ENCODE results near the gene PSAPL1. TPM values are rescaled to one million over a fixed set of nuclear protein-coding genes. Genes with fewer than 3 reads are reported as not detected.

PSAPL1 gene
- total RNA-seq (not detected in 2 replicates), polyA plus RNA-seq (not detected in 2 replicates), polyA minus RNA-seq (ENCODE audit: low replicate concordance) (not detected in 2 replicates)
- polyA plus RNA-seq (2012), result not detected in 2 replicates

GRCh38 chr4:7434766-7435150 is at the start of gene PSAPL1:
Gene PSAPL1, minus strand, starts transcription at chr4:7434930. Its CDS starts 51 bp downstream, at chr4:7434879.
- H3K36me3 ChIP-seq (ENCODE audit: control insufficient read depth, insufficient read depth, low read length), result no peaks in the 10 kb centered on the region
- no peaks in the 10 kb centered on the region for H4K20me1 ChIP-seq (ENCODE audit: control insufficient read depth, extremely low read depth, insufficient read depth, low read length)
- no peak for TF ChIP-seq EZH2 (IDR thresholded peaks at IDR 0.05; ENCODE audit: low read length, missing control alignments)
- no peak for TF ChIP-seq CTCF (conservative IDR thresholded peaks at IDR 0.05 in 1 of 2, IDR thresholded peaks at IDR 0.05 in 1 of 2; ENCODE audit: low read depth in 1 of 2, low read length in 2 of 2)
- no peak within 1 kb of the TSS for H3K9ac ChIP-seq (ENCODE audit: insufficient read depth, low read length)
- H3K4me1 ChIP-seq (ENCODE audit: control insufficient read depth, extremely low read depth, insufficient read depth, low read length), result no peaks in the 10 kb centered on the region
- peak; percentile 3 to 33 for DNase-seq (ENCODE audit: low read depth in 2 of 2)
- H3K27ac ChIP-seq (ENCODE audit: insufficient read depth, low read length), result no peak within 1 kb of the TSS
- H2AFZ ChIP-seq (ENCODE audit: low read length), result no peak within 1 kb of the TSS
- H3K9me3 ChIP-seq (ENCODE audit: control insufficient read depth, insufficient read depth, low read depth, low read length), result no peaks in the 10 kb centered on the region
- no peak within 1 kb of the TSS for H3K4me2 ChIP-seq (ENCODE audit: extremely low read depth, insufficient read depth, low read length)
- H3K79me2 ChIP-seq (ENCODE audit: control insufficient read depth, insufficient read depth, low read length), result no peaks in the 10 kb centered on the region
- no peaks in the 10 kb centered on the region for H3K27me3 ChIP-seq (ENCODE audit: control insufficient read depth, insufficient read depth, low read length)
- H3K4me3 ChIP-seq (replicated peaks in 1 of 4; ENCODE audit: control extremely low read depth in 1 of 4, insufficient read depth in 1 of 4, low read depth in 3 of 4, low read length in 4 of 4), result no peak within 1 kb of the TSS

- no peak for TF ChIP-seq CTCF (conservative IDR thresholded peaks at IDR 0.05 in 1 of 2, IDR thresholded peaks at IDR 0.05 in 1 of 2; ENCODE audit: low read depth in 1 of 2, low read length in 2 of 2)
- TF ChIP-seq EZH2 (IDR thresholded peaks at IDR 0.05; ENCODE audit: low read length, missing control alignments), result no peak
- Histone ChIP-seq H3K27ac (ENCODE audit: insufficient read depth, low read length) (no peak overlapping the region), H3K27me3 (ENCODE audit: control insufficient read depth, insufficient read depth, low read length) (no peaks in the 10 kb centered on the region), H3K36me3 (ENCODE audit: control insufficient read depth, insufficient read depth, low read length) (no peaks in the 10 kb centered on the region), H3K9me3 (ENCODE audit: control insufficient read depth, insufficient read depth, low read depth, low read length) (no peaks in the 10 kb centered on the region), H4K20me1 (ENCODE audit: control insufficient read depth, extremely low read depth, insufficient read depth, low read length) (no peaks in the 10 kb centered on the region), H3K79me2 (ENCODE audit: control insufficient read depth, insufficient read depth, low read length) (no peaks in the 10 kb centered on the region), H3K9ac (ENCODE audit: insufficient read depth, low read length) (no peak overlapping the region), H2AFZ (ENCODE audit: low read length) (no peak overlapping the region), H3K4me2 (ENCODE audit: extremely low read depth, insufficient read depth, low read length) (no peak overlapping the region), H3K4me3 (replicated peaks in 1 of 4; ENCODE audit: control extremely low read depth in 1 of 4, insufficient read depth in 1 of 4, low read depth in 3 of 4, low read length in 4 of 4) (no peak overlapping the region), H3K4me1 (ENCODE audit: control insufficient read depth, extremely low read depth, insufficient read depth, low read length) (no peaks in the 10 kb centered on the region)
- no peak for DNase-seq (ENCODE audit: low read depth in 2 of 2)
These were observed 46.5 kb upstream of the PSAPL1 start for GRCh38 chr4:7481227-7481626.

GRCh38 chr4:7480423-7480822 is 45.7 kb upstream of the PSAPL1 start:
- H2AFZ ChIP-seq (ENCODE audit: low read length), result no peak overlapping the region
- no peaks in the 10 kb centered on the region for H3K79me2 ChIP-seq (ENCODE audit: control insufficient read depth, insufficient read depth, low read length)
- H4K20me1 ChIP-seq (ENCODE audit: control insufficient read depth, extremely low read depth, insufficient read depth, low read length), result no peaks in the 10 kb centered on the region
- no peaks in the 10 kb centered on the region for H3K36me3 ChIP-seq (ENCODE audit: control insufficient read depth, insufficient read depth, low read length)
- no peaks in the 10 kb centered on the region for H3K4me1 ChIP-seq (ENCODE audit: control insufficient read depth, extremely low read depth, insufficient read depth, low read length)
- H3K9me3 ChIP-seq (ENCODE audit: control insufficient read depth, insufficient read depth, low read depth, low read length), result no peaks in the 10 kb centered on the region
- TF ChIP-seq CTCF (conservative IDR thresholded peaks at IDR 0.05 in 1 of 2, IDR thresholded peaks at IDR 0.05 in 1 of 2; ENCODE audit: low read depth in 1 of 2, low read length in 2 of 2) (no peak), EZH2 (IDR thresholded peaks at IDR 0.05; ENCODE audit: low read length, missing control alignments) (no peak)
- no peak overlapping the region for H3K4me2 ChIP-seq (ENCODE audit: extremely low read depth, insufficient read depth, low read length)
- no peak overlapping the region for H3K9ac ChIP-seq (ENCODE audit: insufficient read depth, low read length)
- no peak overlapping the region for H3K4me3 ChIP-seq (replicated peaks in 1 of 4; ENCODE audit: control extremely low read depth in 1 of 4, insufficient read depth in 1 of 4, low read depth in 3 of 4, low read length in 4 of 4)
- DNase-seq (ENCODE audit: low read depth in 2 of 2), result no peak
- H3K27ac ChIP-seq (ENCODE audit: insufficient read depth, low read length), result no peak overlapping the region
- H3K27me3 ChIP-seq (ENCODE audit: control insufficient read depth, insufficient read depth, low read length), result no peaks in the 10 kb centered on the region
